Breast epithelium (tissue), 4 donors: ENCODE measurements around the gene ADGRV1. TPM values are rescaled to one million over a fixed set of nuclear protein-coding genes. Genes with fewer than 3 reads are reported as not detected.

Experiments
- DNase-seq, 2 donors: peaks; one replicate each; pipeline ENCODE4 v3.0.0-alpha.2; 2019; ENCODE audit warnings: low spot score in 2 of 2
- H3K27ac ChIP-seq, 2 donors: fragments of 200-600 bp; sonication (generic) in 1 of 2; one replicate each; pipeline ENCODE4 v1.5.1; 2016 to 2019; ENCODE audit warnings: mild to moderate bottlenecking in 1 of 2
- H3K27me3 ChIP-seq, 2 donors: fragments of 200-600 bp; sonication (generic) in 1 of 2; one replicate each; pipeline versions ENCODE4 v1.5.1 to v1.6.0; 2017 to 2019; ENCODE audit warnings: control low read depth in 1 of 2, mild to moderate bottlenecking in 1 of 2
- H3K36me3 ChIP-seq: fragments of 200-600 bp; one replicate; pipeline ENCODE4 v1.5.1; 2019
- H3K4me1 ChIP-seq, 2 donors: fragments of 200-600 bp; sonication (generic); one replicate each; pipeline ENCODE4 v1.5.1; 2016 to 2019; ENCODE audit warnings: control low read depth in 1 of 2
- H3K4me3 ChIP-seq, 3 donors: fragments of 200-600 bp; sonication (generic); 1 replicate in 2 of 3; 2 replicates in 1 of 3; pipeline ENCODE4 v1.5.1; 2016 to 2019; ENCODE audit warnings: mild to moderate bottlenecking in 3 of 3, moderate library complexity in 2 of 3
- H3K9me3 ChIP-seq, 2 donors: fragments of 200-600 bp; sonication (generic) in 1 of 2; one replicate each; pipeline ENCODE4 v1.5.1; 2016 to 2019; ENCODE audit warnings: control low read depth in 1 of 2
- CTCF ChIP-seq, 3 donors: fragments of 450-650 bp; IDR thresholded peaks; one replicate each; pipeline ENCODE4 v1.5.1; 2016 to 2017; ENCODE audit warnings: antibody characterized with exemption in 3 of 3, mild to moderate bottlenecking in 3 of 3, moderate library complexity in 3 of 3
- POLR2A ChIP-seq: fragments of 450-650 bp; IDR thresholded peaks from one replicate; pipeline ENCODE4 v1.6.1; 2016; ENCODE audit warnings: antibody characterized with exemption, mild to moderate bottlenecking, moderate library complexity
- POLR2AphosphoS5 ChIP-seq, 3 donors: sonication (generic); formaldehyde crosslinking; IDR thresholded peaks; one replicate each; pipeline ENCODE4 v1.6.1; 2017; ENCODE audit warnings: antibody characterized with exemption in 3 of 3
- intact Hi-C: fragments of 100-400 bp; cut with DNase I; formaldehyde crosslinking; loops from one replicate; pipeline ENCODE4 v1.15.1; 2023; ENCODE audit warnings: low total_unique reads
- total RNA-seq, 3 donors: library from RNA; depleted of rRNA; stranded (reverse); fragments of >200 nt; gene quantifications; one replicate each; pipeline ENCODE4 v1.1.0, GENCODE V29; 2016

Gene ADGRV1
- total RNA-seq, 3 donors from 2014 or later, result 0.32 to 85.2 (median 55.3) TPM

- DNase-seq, result no peak
- H3K4me3 ChIP-seq, result no peak overlapping the region
- intact Hi-C loops, result no loop called here
- no peaks in the 10 kb centered on the region for H3K36me3 ChIP-seq
- no peak overlapping the region for H3K27ac ChIP-seq
- no peaks in the 10 kb centered on the region for H3K27me3 ChIP-seq
- TF ChIP-seq POLR2A (no peak), POLR2AphosphoS5 (IDR thresholded peaks at IDR 0.05) (no peak), CTCF (IDR thresholded peaks at IDR 0.05) (no peak)
- no peaks in the 10 kb centered on the region for H3K4me1 ChIP-seq
- H3K9me3 ChIP-seq, result no peaks in the 10 kb centered on the region
These were observed 15.6 kb upstream of the ADGRV1 start for GRCh38 chr5:90542827-90543519.

GRCh38 chr5:90545511-90545910 lies 13.1 kb upstream of the ADGRV1 start:
- Histone ChIP-seq H3K4me3 (no peak overlapping the region), H3K27me3 (no peaks in the 10 kb centered on the region)
- intact Hi-C loops, result no loop called here

GRCh38 chr5:90546216-90546837 lies 12.3 kb upstream of the ADGRV1 start:
- DNase-seq, result no peak
- H3K27me3 ChIP-seq, result no peaks in the 10 kb centered on the region
- no peak overlapping the region for H3K4me3 ChIP-seq
- no peaks in the 10 kb centered on the region for H3K36me3 ChIP-seq
- intact Hi-C loops, result no loop called here
- no peak for TF ChIP-seq CTCF (IDR thresholded peaks at IDR 0.05)
- no peak for TF ChIP-seq POLR2A
- no peak for TF ChIP-seq POLR2AphosphoS5 (IDR thresholded peaks at IDR 0.05)
- no peak overlapping the region for H3K27ac ChIP-seq
- H3K4me1 ChIP-seq, result no peaks in the 10 kb centered on the region
- no peaks in the 10 kb centered on the region for H3K9me3 ChIP-seq

More at GRCh38 chr5:90545511-90545910, 13.1 kb upstream of the ADGRV1 start:
- Histone ChIP-seq H3K36me3 (no peaks in the 10 kb centered on the region), H3K27ac (no peak overlapping the region), H3K9me3 (no peaks in the 10 kb centered on the region), H3K4me1 (no peaks in the 10 kb centered on the region)
- DNase-seq, result no peak
- no peak for TF ChIP-seq CTCF (IDR thresholded peaks at IDR 0.05)
- TF ChIP-seq POLR2A, result no peak
- TF ChIP-seq POLR2AphosphoS5 (IDR thresholded peaks at IDR 0.05), result no peak

GRCh38 chr5:90547072-90547536 lies 11.5 kb upstream of the ADGRV1 start:
- intact Hi-C loops, result no loop called here
- TF ChIP-seq POLR2AphosphoS5 (IDR thresholded peaks at IDR 0.05), result no peak
- no peak for TF ChIP-seq POLR2A
- TF ChIP-seq CTCF (IDR thresholded peaks at IDR 0.05), result no peak
- H3K27me3 ChIP-seq, result no peaks in the 10 kb centered on the region
- no peaks in the 10 kb centered on the region for H3K4me1 ChIP-seq
- DNase-seq, result no peak
- H3K27ac ChIP-seq, result no peak overlapping the region
- H3K36me3 ChIP-seq, result no peaks in the 10 kb centered on the region
- no peak overlapping the region for H3K4me3 ChIP-seq
- H3K9me3 ChIP-seq, result no peaks in the 10 kb centered on the region

- intact Hi-C loops, result no loop called here
- Histone ChIP-seq H3K4me3 (no peak overlapping the region), H3K27me3 (no peaks in the 10 kb centered on the region), H3K9me3 (no peaks in the 10 kb centered on the region), H3K4me1 (no peaks in the 10 kb centered on the region), H3K36me3 (no peaks in the 10 kb centered on the region), H3K27ac (no peak overlapping the region)
- TF ChIP-seq CTCF (IDR thresholded peaks at IDR 0.05) (no peak), POLR2A (no peak), POLR2AphosphoS5 (IDR thresholded peaks at IDR 0.05) (no peak)
- peak in 1 of 2 donors; percentile 68 for DNase-seq
These were observed 10.5 kb upstream of the ADGRV1 start for GRCh38 chr5:90548069-90548593.
